DOHH2 (cell line): ENCODE results near the gene FLRT1.

Experiments
- EZH2phosphoT487 ChIP-seq: fragments of 200-600 bp; sonication (generic); IDR thresholded peaks from 2 replicates; pipeline ENCODE4 v1.6.1; 2017; ENCODE audit warnings: borderline replicate concordance, mild to moderate bottlenecking, antibody characterized with exemption, low read length, moderate library complexity, mixed read lengths
- TF ChIP-seq, protein P1 (sequence below): fragments of 200-600 bp; sonication (generic); IDR thresholded peaks from one replicate; pipeline ENCODE4 v1.5.1; 2014; ENCODE audit warnings: antibody characterized with exemption, mild to moderate bottlenecking, low read depth, low read length; ENCODE audit not compliant: poor library complexity, severe bottlenecking

DNA sequence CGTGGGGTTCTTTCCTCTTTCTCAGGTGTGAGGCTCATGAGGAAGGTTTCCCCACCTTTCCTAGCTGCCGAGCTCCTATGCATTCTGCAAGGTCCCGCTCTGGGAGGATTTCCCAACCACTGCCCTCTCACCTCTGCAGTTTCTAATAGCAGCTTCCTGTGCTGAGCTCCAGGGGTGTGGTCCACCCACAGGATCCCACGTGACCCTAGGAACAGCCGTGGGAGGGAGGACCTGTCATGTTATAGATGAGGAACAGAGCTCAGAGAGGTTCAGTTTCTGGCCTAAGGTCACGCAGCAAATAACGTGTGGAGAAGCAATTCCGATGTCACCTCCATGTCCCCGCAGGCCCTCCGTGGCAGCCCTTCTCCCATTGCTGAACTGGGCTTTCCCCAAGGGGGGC, 38.5 kb downstream of the FLRT1 start:
- TF ChIP-seq, protein P1, sequence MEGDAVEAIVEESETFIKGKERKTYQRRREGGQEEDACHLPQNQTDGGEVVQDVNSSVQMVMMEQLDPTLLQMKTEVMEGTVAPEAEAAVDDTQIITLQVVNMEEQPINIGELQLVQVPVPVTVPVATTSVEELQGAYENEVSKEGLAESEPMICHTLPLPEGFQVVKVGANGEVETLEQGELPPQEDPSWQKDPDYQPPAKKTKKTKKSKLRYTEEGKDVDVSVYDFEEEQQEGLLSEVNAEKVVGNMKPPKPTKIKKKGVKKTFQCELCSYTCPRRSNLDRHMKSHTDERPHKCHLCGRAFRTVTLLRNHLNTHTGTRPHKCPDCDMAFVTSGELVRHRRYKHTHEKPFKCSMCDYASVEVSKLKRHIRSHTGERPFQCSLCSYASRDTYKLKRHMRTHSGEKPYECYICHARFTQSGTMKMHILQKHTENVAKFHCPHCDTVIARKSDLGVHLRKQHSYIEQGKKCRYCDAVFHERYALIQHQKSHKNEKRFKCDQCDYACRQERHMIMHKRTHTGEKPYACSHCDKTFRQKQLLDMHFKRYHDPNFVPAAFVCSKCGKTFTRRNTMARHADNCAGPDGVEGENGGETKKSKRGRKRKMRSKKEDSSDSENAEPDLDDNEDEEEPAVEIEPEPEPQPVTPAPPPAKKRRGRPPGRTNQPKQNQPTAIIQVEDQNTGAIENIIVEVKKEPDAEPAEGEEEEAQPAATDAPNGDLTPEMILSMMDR, result no peak
- TF ChIP-seq EZH2phosphoT487, result no peak
